Germinal center (tissue), 1 donor: ENCODE data around the gene ARHGAP30.

Experiments used
- DNase-seq: peaks from one replicate; pipeline ENCODE4 v3.0.0; 2012; ENCODE audit warnings: mixed read lengths, low spot score

The ARHGAP30 gene

GRCh38 chr1:161009602-161010211, 60.0 kb downstream of the ARHGAP30 start:
- DNase-seq: no peak

- DNase-seq: no peak
Measured at GRCh38 chr1:161008869-161009510, 60.7 kb downstream of the ARHGAP30 start.

GRCh38 chr1:161007369-161007768, 62.3 kb downstream of the ARHGAP30 start:
- DNase-seq: no peak

GRCh38 chr1:161006563-161006962, 63.1 kb downstream of the ARHGAP30 start:
- DNase-seq: no peak

- no peak for DNase-seq
Measured at GRCh38 chr1:161001525-161001924, 68.2 kb downstream of the ARHGAP30 start.

DNA sequence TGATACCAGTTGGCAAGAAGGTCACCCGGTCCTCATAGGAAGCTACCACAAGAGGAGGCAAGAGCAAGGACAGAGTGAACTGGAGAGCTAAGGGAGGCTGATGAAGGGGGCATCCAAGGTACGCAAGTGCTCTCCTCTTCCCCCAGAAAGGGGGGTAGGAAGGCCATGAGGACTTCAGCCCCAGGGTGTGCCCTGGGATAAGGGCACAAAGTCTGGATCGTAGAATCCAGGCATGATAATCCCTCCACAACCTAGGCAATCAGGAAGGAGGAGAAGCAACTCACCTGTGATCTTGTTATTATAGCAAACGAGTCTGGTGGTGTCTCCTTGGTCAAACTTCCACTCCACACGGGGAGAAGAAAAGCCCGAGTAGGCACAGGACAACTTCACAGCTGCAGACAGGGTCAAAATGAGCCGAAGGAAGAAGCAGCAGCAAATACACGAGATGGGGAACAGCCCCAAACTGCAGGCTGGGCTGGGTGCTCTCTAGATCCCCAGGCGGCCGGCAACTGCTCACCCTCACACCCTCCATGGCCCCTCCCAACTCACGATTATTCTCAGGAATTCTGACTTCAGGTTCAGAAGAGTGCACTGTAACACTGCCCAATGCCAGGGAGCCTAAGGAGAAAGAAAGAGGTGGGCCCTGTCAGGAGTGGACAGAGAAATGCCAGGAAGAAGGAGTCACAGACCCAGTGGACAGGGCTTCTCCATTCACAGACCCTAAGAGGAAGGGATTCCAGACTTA, 68.8 kb downstream of the ARHGAP30 start:
- DNase-seq: no peak

- DNase-seq: no peak
Measured at GRCh38 chr1:160999376-160999775, 70.3 kb downstream of the ARHGAP30 start.

DNA sequence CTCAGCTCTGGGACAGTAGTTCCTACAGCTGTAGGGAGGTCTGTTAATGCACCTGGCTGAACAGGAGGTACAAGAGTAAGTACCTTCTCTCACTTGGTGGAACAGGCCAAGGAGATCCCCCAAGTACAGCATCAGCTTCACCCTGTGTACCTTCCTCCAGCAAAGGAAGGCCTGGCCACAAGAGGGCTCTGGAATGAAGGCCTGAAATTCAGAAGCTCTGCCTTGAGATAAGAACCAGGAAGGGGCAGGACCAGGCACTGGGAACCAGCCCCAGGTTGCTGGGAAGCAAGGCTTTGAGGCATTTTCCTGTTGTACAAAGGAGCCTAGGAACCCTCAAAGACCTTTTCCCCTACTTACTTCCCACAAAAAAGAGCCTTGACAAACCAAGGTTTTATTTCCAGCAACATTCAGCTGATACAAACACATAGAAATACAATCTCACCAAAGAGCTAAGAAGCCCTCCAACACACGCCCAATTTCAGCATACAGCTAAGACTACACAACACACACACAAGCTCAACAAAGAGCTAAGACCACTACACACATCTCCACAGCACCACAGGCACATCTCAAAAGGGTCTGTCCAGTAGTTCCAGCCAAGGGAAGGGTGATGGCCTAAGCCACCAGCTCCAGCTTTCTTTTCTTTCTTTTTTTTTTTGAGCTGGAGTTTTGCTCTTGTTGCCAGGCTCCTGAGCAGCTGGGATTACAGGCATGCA, 72.2 kb downstream of the ARHGAP30 start:
- peak; percentile 44 for DNase-seq
